Lung (tissue), 12 donors: Measurements from ENCODE around the gene SETBP1. TPM values are rescaled to one million over a fixed set of nuclear protein-coding genes. Genes with fewer than 3 reads are reported as not detected.

Experiments
- ATAC-seq: fragments of 200-7000 bp; cut with Tn5 transposase; one replicate; pipeline ENCODE4 v1.9.1; 2020; ENCODE audit warnings: moderate number of reproducible peaks; ENCODE audit not compliant: insufficient read depth, low FRiP score
- DNase-seq, 3 donors: peaks; one replicate each; pipeline ENCODE4 v3.0.0-alpha.2; 2013 to 2017
- H3K27ac ChIP-seq, 2 donors: one replicate each; pipeline ENCODE4 v1.5.1; 2013; ENCODE audit warnings: mild to moderate bottlenecking in 2 of 2, moderate library complexity in 2 of 2, control low read depth in 1 of 2, inconsistent platforms in 1 of 2, low read depth in 1 of 2, low read length in 1 of 2
- H3K27me3 ChIP-seq, 3 donors: one replicate each; pipeline ENCODE4 v1.5.1; 2013; ENCODE audit warnings: low read length in 2 of 3; ENCODE audit not compliant: control insufficient read depth in 3 of 3, insufficient read depth in 3 of 3
- H3K36me3 ChIP-seq, 4 donors: one replicate each; pipeline ENCODE4 v1.5.1; 2013; ENCODE audit warnings: low read length in 4 of 4, mild to moderate bottlenecking in 1 of 4, moderate library complexity in 1 of 4; ENCODE audit not compliant: control insufficient read depth in 4 of 4, insufficient read depth in 4 of 4
- H3K4me1 ChIP-seq, 5 donors: one replicate each; pipeline ENCODE4 v1.5.1; 2013; ENCODE audit warnings: low read length in 5 of 5, mild to moderate bottlenecking in 2 of 5, moderate library complexity in 1 of 5; ENCODE audit not compliant: control insufficient read depth in 5 of 5, insufficient read depth in 5 of 5
- H3K4me3 ChIP-seq: one replicate; pipeline ENCODE4 v1.5.1; 2013; ENCODE audit warnings: mild to moderate bottlenecking, control low read depth, moderate library complexity
- H3K9ac ChIP-seq, 2 donors: one replicate each; pipeline ENCODE4 v1.5.1; 2013; ENCODE audit warnings: low read length in 2 of 2, control low read depth in 1 of 2; ENCODE audit not compliant: insufficient read depth in 1 of 2
- H3K9me3 ChIP-seq, 4 donors: one replicate each; pipeline ENCODE4 v1.5.1; 2013; ENCODE audit warnings: low read length in 3 of 4, mild to moderate bottlenecking in 1 of 4, moderate library complexity in 1 of 4; ENCODE audit not compliant: control insufficient read depth in 4 of 4, insufficient read depth in 3 of 4
- WGBS, 2 donors: extraction: QIAGEN DNeasy Blood & Tissue Kit; methylation state at CpG; one replicate each; pipeline ENCODE4 v1.1.7; 2013; 5-methylcytosine and 5-hydroxymethylcytosine counted together
- polyA plus RNA-seq, 2 donors: library from polyadenylated mRNA; stranded (reverse); fragments of 200-250 nt; gene quantifications; one replicate each; pipeline ENCODE4 v1.2.1, GENCODE V29; 2013
- total RNA-seq, 2 donors: library from RNA; depleted of rRNA in 1 of 2; stranded (reverse); fragments of >200 nt in 1 of 2; gene quantifications; one replicate each; pipeline ENCODE4 v1.2.1, GENCODE V29; 2014 to 2021
- TF ChIP-seq, protein P1 (sequence below): IDR thresholded peaks from 2 replicates; pipeline ENCODE4 v1.5.1; 2012; ENCODE audit warnings: mild to moderate bottlenecking; ENCODE audit errors: control extremely low read depth, extremely low read depth
- donor health status: control.
- donor health status: control.
- donor health status: Bipolar disorder and iron deficiency.
- donor health status: healthy.
- donor health status: DM: yes; HTN: yes; CAD: no.

Gene SETBP1
- total and polyA plus RNA-seq, 4 donors = 1.6 to 43.8 (median 16.6) TPM

DNA sequence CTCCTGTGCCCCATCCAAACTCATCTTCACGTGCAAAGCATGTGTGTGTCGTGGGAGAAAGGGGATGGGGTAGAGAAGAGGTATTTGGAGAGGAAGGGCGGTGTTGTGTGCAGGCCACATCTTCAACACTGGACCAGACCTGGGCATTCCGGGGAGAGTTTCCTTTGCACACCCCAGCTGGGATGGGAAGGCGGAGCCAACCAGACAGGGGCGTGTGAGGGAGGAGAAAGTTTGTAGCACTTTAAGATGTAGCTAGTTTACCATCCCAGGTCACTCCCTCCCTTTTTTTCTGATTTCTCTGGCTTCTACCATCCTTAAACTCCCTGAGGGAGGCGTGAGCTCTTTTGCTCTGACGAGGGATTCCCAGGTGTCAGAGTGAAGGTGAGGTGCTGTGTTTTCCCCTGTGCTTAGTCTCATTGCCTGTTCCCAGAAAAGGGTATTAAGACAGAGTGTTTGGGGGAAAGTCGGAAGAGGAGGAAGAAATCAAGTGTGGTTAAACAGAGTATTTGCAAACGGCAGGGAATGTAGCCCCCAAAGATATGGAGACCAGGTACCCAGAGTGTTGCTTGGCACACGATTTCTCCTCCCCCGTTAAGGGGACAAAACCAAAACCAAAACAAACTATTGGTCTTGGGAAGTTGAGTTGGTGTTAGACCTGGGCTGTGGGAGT lies 1.6 kb downstream of the SETBP1 start:
- H3K36me3 ChIP-seq = peaks cover 0 to 2% (median 0%) of the 10 kb centered on the region in 4 donors
- WGBS, 2 donors = 59 to 73% methylated on average over 12 of the region's 12 CpGs
- no peaks in the 10 kb centered on the region for H3K9me3 ChIP-seq
- peak overlapping the region in 1 of 2 donors; percentile 47 for H3K9ac ChIP-seq
- H3K4me1 ChIP-seq = peaks cover 2 to 33% (median 19%) of the 10 kb centered on the region in 5 donors
- peak in 2 of 3 donors; percentile 47 to 63 for DNase-seq
- no peak for ATAC-seq
- H3K27ac ChIP-seq = peak overlapping the region in 1 of 2 donors; percentile 26
- TF ChIP-seq, protein P1, sequence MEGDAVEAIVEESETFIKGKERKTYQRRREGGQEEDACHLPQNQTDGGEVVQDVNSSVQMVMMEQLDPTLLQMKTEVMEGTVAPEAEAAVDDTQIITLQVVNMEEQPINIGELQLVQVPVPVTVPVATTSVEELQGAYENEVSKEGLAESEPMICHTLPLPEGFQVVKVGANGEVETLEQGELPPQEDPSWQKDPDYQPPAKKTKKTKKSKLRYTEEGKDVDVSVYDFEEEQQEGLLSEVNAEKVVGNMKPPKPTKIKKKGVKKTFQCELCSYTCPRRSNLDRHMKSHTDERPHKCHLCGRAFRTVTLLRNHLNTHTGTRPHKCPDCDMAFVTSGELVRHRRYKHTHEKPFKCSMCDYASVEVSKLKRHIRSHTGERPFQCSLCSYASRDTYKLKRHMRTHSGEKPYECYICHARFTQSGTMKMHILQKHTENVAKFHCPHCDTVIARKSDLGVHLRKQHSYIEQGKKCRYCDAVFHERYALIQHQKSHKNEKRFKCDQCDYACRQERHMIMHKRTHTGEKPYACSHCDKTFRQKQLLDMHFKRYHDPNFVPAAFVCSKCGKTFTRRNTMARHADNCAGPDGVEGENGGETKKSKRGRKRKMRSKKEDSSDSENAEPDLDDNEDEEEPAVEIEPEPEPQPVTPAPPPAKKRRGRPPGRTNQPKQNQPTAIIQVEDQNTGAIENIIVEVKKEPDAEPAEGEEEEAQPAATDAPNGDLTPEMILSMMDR = no peak
- no peaks in the 10 kb centered on the region for H3K27me3 ChIP-seq
- H3K4me3 ChIP-seq = no peak overlapping the region

DNA sequence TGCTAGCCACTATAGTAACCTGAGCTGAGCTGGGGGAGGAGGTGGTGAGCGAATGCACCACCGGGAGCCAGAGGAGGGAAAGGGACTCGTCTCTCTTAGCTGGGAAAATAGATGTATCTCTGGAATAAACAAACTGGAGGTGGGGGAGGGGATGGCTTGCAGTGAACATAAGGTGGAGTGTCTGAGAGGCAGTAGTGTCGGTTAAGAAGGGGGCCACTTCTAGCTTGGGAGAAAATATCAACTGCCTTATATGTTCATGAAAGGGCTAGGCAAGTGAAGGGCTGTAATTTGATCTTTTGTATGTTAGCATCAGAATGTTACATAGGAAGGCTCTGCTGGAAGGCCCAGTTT lies 2.2 kb downstream of the SETBP1 start:
- ATAC-seq = no peak
- 62 to 82% methylated on average over 4 of the region's 4 CpGs for WGBS, 2 donors

DNA sequence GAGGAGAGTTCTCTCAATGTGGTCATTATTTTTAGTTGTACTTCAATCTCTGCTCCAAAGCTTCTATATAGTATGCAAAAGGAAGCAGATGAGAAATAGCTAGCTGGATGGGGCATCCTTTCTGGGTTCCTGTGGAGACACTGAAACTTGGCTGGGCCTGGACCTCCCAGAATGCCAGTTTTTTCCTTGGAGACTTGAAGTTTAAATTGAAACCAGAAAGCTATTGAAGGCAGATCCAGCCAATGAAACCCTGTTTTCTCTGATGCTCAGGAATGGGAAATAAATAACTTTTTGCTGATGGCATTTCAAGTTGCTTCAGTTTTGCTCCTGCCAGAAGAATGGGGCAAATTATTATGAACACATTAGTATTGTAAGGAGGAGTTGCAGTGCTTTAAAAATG lies 2.9 kb downstream of the SETBP1 start:
- Histone ChIP-seq H3K27me3 (no peaks in the 10 kb centered on the region), H3K9ac (peak overlapping the region in 1 of 2 donors; percentile 47), H3K27ac (no peak overlapping the region), H3K36me3 (no peaks in the 10 kb centered on the region), H3K9me3 (no peaks in the 10 kb centered on the region), H3K4me3 (no peak overlapping the region), H3K4me1 (peaks cover 2 to 29% (median 19%) of the 10 kb centered on the region in 5 donors)
- TF ChIP-seq, protein P1 = no peak
- DNase-seq (peak in 2 of 3 donors; percentile 46 to 47), ATAC-seq (no peak)

More for the DNA sequence above, 2.2 kb downstream of the SETBP1 start:
- peak; percentile 33 to 62 (median 58) for DNase-seq
- TF ChIP-seq, protein P1 = no peak
- peaks cover 2 to 33% (median 19%) of the 10 kb centered on the region in 5 donors for H3K4me1 ChIP-seq
- H3K36me3 ChIP-seq = no peaks in the 10 kb centered on the region
- H3K27me3 ChIP-seq = no peaks in the 10 kb centered on the region
- H3K9ac ChIP-seq = peak overlapping the region in 1 of 2 donors; percentile 47
- H3K4me3 ChIP-seq = no peak overlapping the region
- H3K9me3 ChIP-seq = no peaks in the 10 kb centered on the region
- peak overlapping the region in 1 of 2 donors; percentile 26 for H3K27ac ChIP-seq
